IMR-90 (cell line): ENCODE measurements around the gene GRK5. TPM values are rescaled to one million over a fixed set of nuclear protein-coding genes. Genes with fewer than 3 reads are reported as not detected.
"Not testable (repeated sequence)": the region's sequence is repeated elsewhere in the genome, so short reads cannot be mapped to it uniquely, and the experiment has no call there.

Experiments used
- ATAC-seq: fragments of 200-7000 bp; cut with Tn5 transposase; 2 replicates; pipeline ENCODE4 v1.9.1; 2020; ENCODE audit warnings: low read depth, mild to moderate bottlenecking, moderate library complexity
- BruUV-seq: library from RNA; stranded (reverse); fragments of 400-500 nt; replicated peaks from 2 replicates; lab custom pipeline; 2021; lab: Mats Ljungman, UMichigan
- CTCF ChIA-PET: fragments of 300-600 bp; formaldehyde crosslinking; extraction: SDS; loops from one replicate; lab custom pipeline; 2021; ENCODE audit warnings: antibody characterized with exemption; lab: Yijun Ruan, JAX
- POLR2A ChIA-PET: fragments of 300-600 bp; sonication (Branson Sonifier 250); formaldehyde crosslinking; loops from one replicate; lab custom pipeline; 2022; ENCODE audit warnings: antibody characterized with exemption; ENCODE audit not compliant: unreplicated experiment; lab: Charles Lee
- DNase-seq: peaks from one replicate; pipeline ENCODE4 v3.0.0; 2013
- H2AFZ ChIP-seq: replicated peaks from 2 replicates; pipeline ENCODE3; 2013; ENCODE audit warnings: low read length, mild to moderate bottlenecking; ENCODE audit not compliant: poor library complexity
- H2AK5ac ChIP-seq: 2 replicates; pipeline ENCODE4 v1.6.1; 2013; ENCODE audit warnings: low read depth, low read length, inconsistent platforms
- H2AK9ac ChIP-seq: replicated peaks from 2 replicates; pipeline ENCODE3; 2013; ENCODE audit warnings: mild to moderate bottlenecking, low read depth, low read length, moderate library complexity; ENCODE audit not compliant: poor library complexity
- H2BK120ac ChIP-seq: 2 replicates; pipeline ENCODE4 v1.6.1; 2013; ENCODE audit warnings: low read depth, low read length, inconsistent platforms
- H2BK15ac ChIP-seq: 3 replicates; pipeline ENCODE4 v1.6.1; 2013; ENCODE audit warnings: low read depth, low read length, inconsistent platforms
- H2BK20ac ChIP-seq: 2 replicates; pipeline ENCODE4 v1.6.1; 2013; ENCODE audit warnings: low read depth, mild to moderate bottlenecking, inconsistent platforms, low read length, moderate library complexity
- H2BK5ac ChIP-seq: 2 replicates; pipeline ENCODE4 v1.6.1; 2013; ENCODE audit warnings: mild to moderate bottlenecking, low read depth, low read length, inconsistent platforms; ENCODE audit not compliant: poor library complexity, severe bottlenecking
- H3K14ac ChIP-seq: replicated peaks from 2 replicates; pipeline ENCODE4 v1.6.1; 2013; ENCODE audit warnings: low read depth, low read length, inconsistent platforms
- H3K18ac ChIP-seq: 2 replicates; pipeline ENCODE4 v1.6.1; 2013; ENCODE audit warnings: low read depth, low read length, control low read depth
- H3K23ac ChIP-seq: 2 replicates; pipeline ENCODE4 v1.6.1; 2013; ENCODE audit warnings: low read depth, low read length, inconsistent platforms
- H3K27ac ChIP-seq: 2 replicates; pipeline ENCODE4 v1.5.1; 2013; ENCODE audit warnings: mild to moderate bottlenecking, control low read depth, low read length; ENCODE audit not compliant: insufficient read depth
- H3K27me3 ChIP-seq: 2 replicates; pipeline ENCODE4 v1.6.1; 2013; ENCODE audit warnings: low read length; ENCODE audit not compliant: control insufficient read depth, insufficient read depth
- H3K36me3 ChIP-seq: 2 replicates; pipeline ENCODE4 v1.6.1; 2013; ENCODE audit warnings: low read length, mixed read lengths; ENCODE audit not compliant: control insufficient read depth, insufficient read depth
- H3K4ac ChIP-seq: 2 replicates; pipeline ENCODE4 v1.6.1; 2013; ENCODE audit warnings: low read depth, low read length, inconsistent platforms
- H3K4me1 ChIP-seq: 2 replicates; pipeline ENCODE4 v1.6.1; 2013; ENCODE audit warnings: low read length, mixed read lengths; ENCODE audit not compliant: control insufficient read depth, insufficient read depth
- H3K4me2 ChIP-seq: 2 replicates; pipeline ENCODE4 v1.6.1; 2013; ENCODE audit warnings: low read depth, mild to moderate bottlenecking, control low read depth, low read length, moderate library complexity
- H3K4me3 ChIP-seq: 2 replicates; pipeline ENCODE4 v1.5.1; 2013; ENCODE audit warnings: low read depth, mild to moderate bottlenecking, control low read depth, low read length, moderate library complexity; ENCODE audit not compliant: insufficient read depth
- H3K56ac ChIP-seq: 2 replicates; pipeline ENCODE4 v1.6.1; 2013; ENCODE audit warnings: low read length, inconsistent platforms; ENCODE audit not compliant: insufficient read depth; ENCODE audit errors: extremely low read depth
- H3K79me1 ChIP-seq, 2 experiments: 2 replicates each; pipeline ENCODE4 v1.6.1; 2013; ENCODE audit warnings: low read length in 2 of 2, inconsistent platforms in 1 of 2, low read depth in 1 of 2
- H3K9ac ChIP-seq: 2 replicates; pipeline ENCODE4 v1.6.1; 2013; ENCODE audit warnings: low read depth, low read length, control low read depth
- H3K9me1 ChIP-seq: 2 replicates; pipeline ENCODE4 v1.6.1; 2013; ENCODE audit warnings: low read length, inconsistent platforms; ENCODE audit not compliant: insufficient read depth
- H3K9me3 ChIP-seq: 2 replicates; pipeline ENCODE4 v1.6.1; 2013; ENCODE audit warnings: low read length; ENCODE audit not compliant: control insufficient read depth, insufficient read depth
- H4K20me1 ChIP-seq: 2 replicates; pipeline ENCODE4 v1.6.1; 2013; ENCODE audit warnings: low read length, inconsistent platforms; ENCODE audit not compliant: insufficient read depth
- H4K5ac ChIP-seq: 2 replicates; pipeline ENCODE4 v1.6.1; 2013; ENCODE audit warnings: mild to moderate bottlenecking, low read depth, low read length, control low read depth
- H4K8ac ChIP-seq, 2 experiments: 2 replicates each; pipeline ENCODE4 v1.6.1; 2013; ENCODE audit warnings: low read depth in 2 of 2, low read length in 2 of 2, control low read depth in 1 of 2, inconsistent platforms in 1 of 2
- H4K91ac ChIP-seq: 2 replicates; pipeline ENCODE4 v1.6.1; 2013; ENCODE audit warnings: low read depth, low read length, inconsistent platforms; ENCODE audit not compliant: insufficient read depth
- BHLHE40 ChIP-seq: fragments of 150-350 bp; IDR thresholded peaks from 2 replicates; pipeline ENCODE4 v1.6.1; 2016; ENCODE audit warnings: mild to moderate bottlenecking, low read depth, low read length
- CTCF ChIP-seq: conservative IDR thresholded peaks from 2 replicates; pipeline ENCODE4 v1.5.1; 2012; ENCODE audit warnings: mild to moderate bottlenecking, low read depth, low read length, improper control_type of control experiment
- MAZ ChIP-seq: IDR thresholded peaks from 2 replicates; pipeline ENCODE4 v1.6.1; 2012; ENCODE audit warnings: low read depth, mild to moderate bottlenecking, low read length, improper control_type of control experiment, moderate library complexity, borderline replicate concordance
- POLR2A ChIP-seq: IDR thresholded peaks from 2 replicates; pipeline ENCODE4 v1.6.1; 2012; ENCODE audit warnings: mild to moderate bottlenecking, low read depth, low read length
- whole genome bisulfite sequencing, 2 experiments: methylation state at CpG; one replicate each; pipeline versions ENCODE4 v1.1.5 to v1.1.7; 2013; ENCODE audit warnings: missing lambda C conversion rate in 2 of 2; ENCODE audit not compliant: insufficient read length in 1 of 2; ENCODE audit errors: extremely low coverage in 2 of 2; 5-methylcytosine and 5-hydroxymethylcytosine counted together
- dilution Hi-C: fragments of 300-500 bp; cut with HindIII; formaldehyde crosslinking; loops from one replicate; pipeline ENCODE4 v1.14.3; 2018; ENCODE audit warnings: low sequenced_read_pairs; ENCODE audit not compliant: unreplicated experiment
- in situ Hi-C: fragments of 300-500 bp; cut with MboI; formaldehyde crosslinking; loops from 3 replicates; pipeline ENCODE4 v1.14.3; 2019; ENCODE audit warnings: low sequenced_read_pairs, inconsistent platforms, mixed read lengths
- intact Hi-C: fragments of 100-400 bp; cut with micrococcal nuclease; formaldehyde crosslinking; loops from 2 replicates; pipeline ENCODE4 v1.10.0; 2022
- polyA plus RNA-seq, 3 experiments: library from polyadenylated mRNA; depleted of rRNA; stranded (reverse); fragments of >200 nt; gene quantifications; 2 replicates each; pipeline ENCODE4 v1.2.3, GENCODE V29; 2012; ENCODE audit warnings: low replicate concordance in 1 of 3
- total RNA-seq: library from RNA; depleted of rRNA; stranded (reverse); fragments of >200 nt; gene quantifications from 2 replicates; pipeline ENCODE4 v1.2.3, GENCODE V29; 2012
- TF ChIP-seq, protein P1 (sequence below): fragments of 150-350 bp; IDR thresholded peaks from 2 replicates; pipeline ENCODE4 v1.6.1; 2017; ENCODE audit warnings: mild to moderate bottlenecking, antibody characterized with exemption, low read length, low read depth

GRK5 gene
- total and polyA plus RNA-seq, 2 of the 4 experiments (the other 2 are of a cell fraction): 12.9 to 16.3 TPM

DNA sequence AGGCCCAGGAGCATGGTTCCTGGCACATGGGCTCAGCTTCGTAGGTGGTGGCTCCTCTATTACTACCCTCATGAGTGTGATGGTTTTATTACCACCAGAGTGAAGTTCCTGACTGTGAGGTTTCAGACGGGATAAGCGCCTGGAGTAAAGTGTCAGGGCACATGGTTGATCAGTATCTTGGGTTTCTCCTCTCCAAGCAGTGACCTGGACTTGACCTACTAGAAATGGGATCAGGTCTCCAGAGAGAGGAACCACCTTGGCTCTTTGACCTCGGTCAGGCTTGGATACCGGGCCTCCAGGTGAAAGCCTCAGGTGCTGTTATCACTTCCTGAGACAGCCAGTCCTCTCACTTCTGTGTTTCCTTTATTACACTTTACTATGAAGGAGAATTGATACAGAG lies 67.7 kb downstream of the GRK5 start:
- Histone ChIP-seq H3K56ac (no peak overlapping the region), H3K4ac (peak overlapping the region; percentile 44), H3K4me1 (peaks cover 32% of the 10 kb centered on the region), H3K18ac (no peak overlapping the region; the same call in 1 of the 2 replicates), H3K79me1 (peaks cover 46 to 94% of the 10 kb centered on the region in 2 experiments), H2BK5ac (no peak overlapping the region), H4K5ac (no peak overlapping the region), H2BK120ac (peak overlapping the region; percentile 24; the same call in 1 of the 2 replicates), H2AK9ac (no peak overlapping the region), H3K9me1 (peaks cover 18% of the 10 kb centered on the region), H3K9me3 (no peaks in the 10 kb centered on the region), H4K91ac (peak overlapping the region; percentile 10), H2AK5ac (peak overlapping the region; percentile 54; the same call in 1 of the 2 replicates), H4K20me1 (peaks cover 90% of the 10 kb centered on the region), H4K8ac (peak overlapping the region in 1 of 2 experiments; percentile 37; a peak in 2 of 4 replicates), H3K27ac (peak overlapping the region; percentile 22; the same call in 1 of the 2 replicates), H2BK20ac (peak overlapping the region; percentile 18; the same call in 1 of the 2 replicates), H3K23ac (peak overlapping the region; percentile 21; the same call in 1 of the 2 replicates), H3K4me3 (no peak overlapping the region), H3K9ac (no peak overlapping the region), H3K4me2 (no peak overlapping the region), H2BK15ac (0 out of 3 replicates have a peak overlapping the region, but pooled peaks have one; percentile 29), H3K27me3 (no peaks in the 10 kb centered on the region), H3K14ac (no peak overlapping the region), H3K36me3 (peaks cover 3% of the 10 kb centered on the region), H2AFZ (no peak overlapping the region)
- ChIA-PET POLR2A (no interaction called here), CTCF (no interaction called here)
- DNase-seq (no peak), ATAC-seq (no peak)
- dilution Hi-C loops (no loop called here), in situ Hi-C loops (no loop called here), intact Hi-C loops (no loop called here)
- WGBS, 2 experiments: no CpG with 5 or more reads among the region's 5 CpGs
- BruUV-seq: no TSS peak
- no peak for TF ChIP-seq CTCF
- TF ChIP-seq, protein P1, sequence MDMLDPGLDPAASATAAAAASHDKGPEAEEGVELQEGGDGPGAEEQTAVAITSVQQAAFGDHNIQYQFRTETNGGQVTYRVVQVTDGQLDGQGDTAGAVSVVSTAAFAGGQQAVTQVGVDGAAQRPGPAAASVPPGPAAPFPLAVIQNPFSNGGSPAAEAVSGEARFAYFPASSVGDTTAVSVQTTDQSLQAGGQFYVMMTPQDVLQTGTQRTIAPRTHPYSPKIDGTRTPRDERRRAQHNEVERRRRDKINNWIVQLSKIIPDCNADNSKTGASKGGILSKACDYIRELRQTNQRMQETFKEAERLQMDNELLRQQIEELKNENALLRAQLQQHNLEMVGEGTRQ: no peak
- no peak for TF ChIP-seq BHLHE40
- no peak for TF ChIP-seq MAZ
- no peak for TF ChIP-seq POLR2A

DNA sequence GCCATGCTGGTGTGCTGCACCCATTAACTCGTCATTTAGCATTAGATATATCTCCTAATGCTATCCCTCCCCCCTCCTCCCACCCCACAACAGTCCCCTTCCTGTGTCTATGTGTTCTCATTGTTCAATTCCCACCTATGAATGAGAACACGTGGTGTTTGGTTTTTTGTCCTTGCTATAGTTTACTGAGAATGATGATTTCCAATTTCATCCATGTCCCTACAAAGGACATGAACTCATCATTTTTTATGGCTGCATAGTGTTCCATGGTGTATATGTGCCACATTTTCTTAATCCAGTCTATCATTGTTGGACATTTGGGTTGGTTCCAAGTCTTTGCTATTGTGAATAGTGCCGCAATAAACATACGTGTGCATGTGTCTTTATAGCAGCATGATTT lies 68.8 kb downstream of the GRK5 start:
- H4K91ac ChIP-seq, H3K18ac ChIP-seq, H2BK5ac ChIP-seq, H2BK15ac ChIP-seq, H3K4me3 ChIP-seq, H4K8ac ChIP-seq, ATAC-seq, H3K4me2 ChIP-seq, dilution Hi-C loops, BruUV-seq, in situ Hi-C loops, H3K56ac ChIP-seq, H3K4ac ChIP-seq, H3K27ac ChIP-seq, H3K9ac ChIP-seq, H4K5ac ChIP-seq, intact Hi-C loops, H3K9me3 ChIP-seq, H2AK9ac ChIP-seq, DNase-seq, POLR2A ChIA-PET, H2BK20ac ChIP-seq, H2AFZ ChIP-seq, H3K36me3 ChIP-seq, CTCF ChIA-PET, H3K23ac ChIP-seq, H2BK120ac ChIP-seq, H3K27me3 ChIP-seq, H3K14ac ChIP-seq, H2AK5ac ChIP-seq: not testable (repeated sequence)
- no CpG with 5 or more reads among the region's 4 CpGs for WGBS, 2 experiments
- H3K9me1 ChIP-seq: peaks cover 20% of the 10 kb centered on the region
- H3K4me1 ChIP-seq: peaks cover 27% of the 10 kb centered on the region
- H3K79me1 ChIP-seq: peaks cover 48 to 95% of the 10 kb centered on the region in 2 experiments
- peaks cover 88% of the 10 kb centered on the region for H4K20me1 ChIP-seq
